ENCODE results near the gene GIT1. TPM values are rescaled to one million over a fixed set of nuclear protein-coding genes. Genes with fewer than 3 reads are reported as not detected.

Gene GIT1
- total and polyA plus RNA-seq, 8 donors = 38.7 to 57.3 (median 40.7) TPM

DNA sequence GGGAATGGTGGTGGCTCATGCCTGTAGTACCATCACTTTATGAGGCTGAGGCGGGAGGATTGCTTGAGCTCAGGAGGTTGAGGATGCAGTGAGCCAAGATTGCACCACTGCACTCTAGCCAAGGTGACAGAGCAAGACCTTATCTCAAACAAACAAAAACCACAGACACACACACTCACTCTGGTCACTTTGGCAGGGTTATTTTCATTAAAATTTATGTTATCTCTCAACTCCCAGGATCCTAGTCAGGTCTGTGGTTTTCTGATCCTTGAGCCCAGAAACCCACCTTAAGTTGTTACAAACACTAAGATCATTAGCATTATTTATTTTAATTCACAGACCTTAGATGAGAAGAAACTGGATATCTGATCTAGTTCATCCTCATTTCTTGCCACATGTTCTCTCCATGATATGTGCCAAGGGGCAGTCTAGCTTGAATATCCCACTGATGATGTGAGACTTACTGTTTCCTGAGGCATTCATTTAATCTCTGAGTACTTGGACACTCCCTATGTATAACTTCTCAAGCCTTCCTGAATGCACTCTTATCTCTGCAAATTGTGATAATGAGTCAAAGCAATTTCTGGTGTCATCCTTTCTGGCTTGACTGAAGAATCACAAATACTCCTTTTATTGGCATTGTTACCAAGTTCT, 32.2 kb downstream of the GIT1 start:
- intact Hi-C loops (cut with DNase I) = no loop called here
- Histone ChIP-seq H3K27ac (no peak overlapping the region), H3K4me3 (no peak overlapping the region), H3K36me3 (no peaks in the 10 kb centered on the region), H3K4me1 (peaks cover 0 to 14% of the 10 kb centered on the region in 2 donors), H3K9me3 (no peaks in the 10 kb centered on the region), H3K27me3 (no peaks in the 10 kb centered on the region)
- ATAC-seq = peak; percentile 18
- TF ChIP-seq, protein P1, sequence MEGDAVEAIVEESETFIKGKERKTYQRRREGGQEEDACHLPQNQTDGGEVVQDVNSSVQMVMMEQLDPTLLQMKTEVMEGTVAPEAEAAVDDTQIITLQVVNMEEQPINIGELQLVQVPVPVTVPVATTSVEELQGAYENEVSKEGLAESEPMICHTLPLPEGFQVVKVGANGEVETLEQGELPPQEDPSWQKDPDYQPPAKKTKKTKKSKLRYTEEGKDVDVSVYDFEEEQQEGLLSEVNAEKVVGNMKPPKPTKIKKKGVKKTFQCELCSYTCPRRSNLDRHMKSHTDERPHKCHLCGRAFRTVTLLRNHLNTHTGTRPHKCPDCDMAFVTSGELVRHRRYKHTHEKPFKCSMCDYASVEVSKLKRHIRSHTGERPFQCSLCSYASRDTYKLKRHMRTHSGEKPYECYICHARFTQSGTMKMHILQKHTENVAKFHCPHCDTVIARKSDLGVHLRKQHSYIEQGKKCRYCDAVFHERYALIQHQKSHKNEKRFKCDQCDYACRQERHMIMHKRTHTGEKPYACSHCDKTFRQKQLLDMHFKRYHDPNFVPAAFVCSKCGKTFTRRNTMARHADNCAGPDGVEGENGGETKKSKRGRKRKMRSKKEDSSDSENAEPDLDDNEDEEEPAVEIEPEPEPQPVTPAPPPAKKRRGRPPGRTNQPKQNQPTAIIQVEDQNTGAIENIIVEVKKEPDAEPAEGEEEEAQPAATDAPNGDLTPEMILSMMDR (IDR thresholded peaks at IDR 0.05) = no peak
- no peak for DNase-seq

DNA sequence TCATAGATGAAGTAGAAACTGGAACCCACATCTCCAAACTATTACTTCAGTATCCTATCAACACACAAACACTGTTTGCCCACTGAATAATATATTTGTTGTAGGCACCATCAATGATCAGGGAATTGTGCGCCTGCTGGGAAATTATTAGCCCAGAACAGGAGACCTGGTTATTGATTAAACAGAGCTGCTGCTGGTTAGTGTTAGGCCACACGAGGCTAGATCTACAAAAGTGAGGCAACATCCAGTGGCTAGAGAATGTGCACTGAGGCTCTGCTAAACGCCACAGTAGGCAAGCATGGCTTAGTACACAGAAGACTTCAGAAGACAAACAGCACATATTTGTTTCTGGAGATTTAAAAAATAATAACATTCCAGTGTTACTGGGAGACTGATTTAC, 33.6 kb downstream of the GIT1 start:
- H3K4me1 ChIP-seq = no peaks in the 10 kb centered on the region
- TF ChIP-seq, protein P1 (IDR thresholded peaks at IDR 0.05) = no peak
- no peak overlapping the region for H3K27ac ChIP-seq
- no peak overlapping the region for H3K4me3 ChIP-seq
- ATAC-seq = peak; percentile 15
- no peaks in the 10 kb centered on the region for H3K36me3 ChIP-seq
- no peak for DNase-seq
- no peaks in the 10 kb centered on the region for H3K9me3 ChIP-seq
- intact Hi-C loops (cut with DNase I) = no loop called here
- no peaks in the 10 kb centered on the region for H3K27me3 ChIP-seq

DNA sequence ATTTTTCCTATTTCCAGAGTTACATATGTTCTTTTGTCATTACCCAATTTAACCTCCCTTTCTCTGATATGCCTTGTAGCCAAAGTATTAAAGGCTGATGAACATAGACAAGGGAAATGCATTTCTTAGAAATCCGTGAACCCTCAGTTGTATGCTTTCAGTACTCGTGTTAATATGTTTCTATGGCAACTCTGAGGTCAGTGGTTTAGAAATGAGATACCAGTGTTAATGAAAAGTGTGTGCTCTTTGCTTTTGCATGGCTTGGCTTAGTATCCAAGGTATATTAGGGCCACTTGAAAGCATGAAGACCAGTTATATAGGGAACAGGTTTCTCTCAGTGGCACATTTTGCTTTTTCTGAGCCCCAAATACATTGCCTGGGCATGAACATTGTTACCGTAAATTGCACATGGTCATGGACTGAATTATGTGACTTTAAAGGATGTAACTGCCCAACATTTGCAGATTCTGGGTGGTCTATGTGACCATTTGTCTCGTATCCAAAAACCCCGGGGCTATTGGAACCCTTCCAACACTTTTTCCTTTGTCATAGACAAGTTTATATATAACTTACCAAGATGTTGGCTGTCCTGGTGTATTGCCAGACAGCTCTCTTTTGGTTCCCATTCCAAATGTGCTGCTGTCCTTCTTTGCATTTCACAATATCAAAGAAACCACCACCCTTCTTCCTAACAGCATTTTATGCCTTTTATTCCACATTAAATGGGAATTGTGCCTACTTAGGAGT, 40.1 kb downstream of the GIT1 start:
- TF ChIP-seq, protein P1 (IDR thresholded peaks at IDR 0.05) = no peak
- H3K27ac ChIP-seq = no peak overlapping the region
- H3K4me3 ChIP-seq = no peak overlapping the region
- peaks cover 0 to 11% of the 10 kb centered on the region in 2 donors for H3K36me3 ChIP-seq
- DNase-seq (peak in 2 of 4 donors; percentile 69 to 77), ATAC-seq (no peak)
- no peaks in the 10 kb centered on the region for H3K9me3 ChIP-seq
- intact Hi-C loops (cut with DNase I) = no loop called here
- H3K27me3 ChIP-seq = no peaks in the 10 kb centered on the region
- peaks cover 0 to 5% of the 10 kb centered on the region in 2 donors for H3K4me1 ChIP-seq

DNA sequence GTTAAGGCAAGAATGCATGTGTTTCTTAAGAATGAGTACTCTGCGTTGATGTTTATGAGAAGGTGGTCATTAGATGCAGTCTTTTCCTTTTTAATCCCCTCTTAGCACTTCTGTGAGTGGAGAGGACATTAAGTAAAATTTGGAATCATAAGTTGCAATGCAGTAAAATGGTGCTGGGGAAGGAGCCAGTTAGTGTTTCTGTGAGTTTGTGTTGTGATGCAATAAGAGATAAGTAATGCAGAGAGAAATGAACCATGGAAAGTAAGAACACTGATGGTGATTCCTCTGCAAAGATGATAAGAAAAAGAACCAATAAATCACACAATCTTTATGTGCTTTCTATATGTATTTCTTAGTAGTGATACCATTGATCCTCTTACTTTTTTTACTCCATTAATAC, 42.6 kb downstream of the GIT1 start:
- DNase-seq (peak in 1 of 4 donors; percentile 28), ATAC-seq (no peak)
- H3K4me3 ChIP-seq = no peak overlapping the region
- intact Hi-C loops (cut with DNase I) = no loop called here
- TF ChIP-seq, protein P1 (IDR thresholded peaks at IDR 0.05) = no peak
- H3K27me3 ChIP-seq = no peaks in the 10 kb centered on the region
- H3K9me3 ChIP-seq = no peaks in the 10 kb centered on the region
- H3K36me3 ChIP-seq = peaks cover 0 to 36% of the 10 kb centered on the region in 2 donors
- H3K27ac ChIP-seq = no peak overlapping the region
- H3K4me1 ChIP-seq = peaks cover 0 to 5% of the 10 kb centered on the region in 2 donors

DNA sequence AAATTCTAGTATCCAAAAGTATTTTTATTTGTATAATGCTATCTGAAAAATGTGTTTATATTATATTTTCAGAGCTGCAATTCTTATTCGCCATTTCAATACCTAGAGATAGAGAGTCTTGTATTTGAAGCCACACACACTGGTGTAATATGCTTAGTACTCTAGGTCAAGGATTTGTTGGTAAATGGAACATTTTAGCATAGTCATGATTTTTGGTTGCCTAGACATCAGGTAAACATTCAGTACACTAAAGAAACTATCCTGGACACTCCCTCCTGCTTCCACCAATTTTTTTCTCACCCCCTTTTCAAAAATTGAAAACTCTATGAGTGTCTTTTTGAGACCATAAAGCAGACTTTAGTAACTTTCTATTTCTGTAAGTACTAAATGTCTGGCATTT, 43.4 kb downstream of the GIT1 start:
- Histone ChIP-seq H3K4me1 (peaks cover 0 to 5% of the 10 kb centered on the region in 2 donors), H3K4me3 (no peak overlapping the region), H3K27ac (no peak overlapping the region), H3K27me3 (no peaks in the 10 kb centered on the region), H3K9me3 (no peaks in the 10 kb centered on the region), H3K36me3 (peaks cover 0 to 44% of the 10 kb centered on the region in 2 donors)
- intact Hi-C loops (cut with DNase I) = no loop called here
- TF ChIP-seq, protein P1 (IDR thresholded peaks at IDR 0.05) = no peak
- peak in 1 of 4 donors; percentile 24 for DNase-seq
- ATAC-seq = peak; percentile 61
